ENCODE data around the gene GRAMD1C.

GRAMD1C gene

DNA sequence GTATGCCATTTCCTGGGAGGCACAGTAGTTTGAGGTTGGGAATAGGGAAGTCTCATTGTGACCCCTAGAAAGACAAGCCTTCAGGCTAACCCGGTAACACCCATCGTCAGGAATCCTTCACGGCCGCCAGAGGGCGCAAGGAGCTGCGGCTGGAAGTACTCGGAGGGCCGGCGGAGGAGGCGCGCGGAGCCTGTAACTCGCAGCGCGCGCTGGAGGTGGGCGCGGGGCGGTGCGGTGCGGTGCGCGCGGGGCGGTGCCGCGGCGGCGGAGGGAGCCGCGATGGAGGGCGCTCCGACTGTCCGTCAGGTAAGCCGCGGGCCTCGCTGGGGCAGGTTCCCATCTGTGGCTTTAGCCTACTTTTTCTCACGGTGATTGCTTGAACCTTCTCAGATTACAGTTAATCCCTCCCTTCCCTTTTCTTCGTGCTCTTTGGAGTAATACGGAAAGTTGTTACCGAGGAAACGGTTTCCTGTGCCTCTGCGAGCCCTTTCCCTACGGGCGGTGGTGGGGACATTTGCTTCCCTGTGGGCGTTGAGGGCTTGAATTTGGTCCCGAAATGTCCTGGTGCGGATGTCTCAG, at the start of gene GRAMD1C:
TSS of gene GRAMD1C (plus strand) at position 158 of the 579 bp plus-strand sequence. CDS start at position 280, 122 bp downstream.
- Histone ChIP-seq H3K4me1 (ENCODE audit: control insufficient read depth, insufficient read depth, low read length) (peaks cover 2% of the 10 kb centered on the region), H3K9ac (ENCODE audit: low read length) (peak within 1 kb of the TSS; percentile 42), H3K4me3 (ENCODE audit: low read length) (peak within 1 kb of the TSS; percentile 87), H3K9me3 (ENCODE audit: control insufficient read depth, low read length) (no peaks in the 10 kb centered on the region), H3K27me3 (replicated peaks; ENCODE audit: control insufficient read depth, insufficient read depth, low read length) (no peaks in the 10 kb centered on the region), H3K36me3 (ENCODE audit: control insufficient read depth, insufficient read depth, low read length, severe bottlenecking) (no peaks in the 10 kb centered on the region)
- DNase-seq (ENCODE audit: low read depth): peak; percentile 97

GRCh38 chr3:113791381-113791780, 47.2 kb upstream of the GRAMD1C start:
- H3K4me3 ChIP-seq (ENCODE audit: low read length): no peak overlapping the region
- no peaks in the 10 kb centered on the region for H3K9me3 ChIP-seq (ENCODE audit: control insufficient read depth, low read length)
- no peak for DNase-seq (ENCODE audit: low read depth)
- peaks cover 77% of the 10 kb centered on the region for H3K36me3 ChIP-seq (ENCODE audit: control insufficient read depth, insufficient read depth, low read length, severe bottlenecking)
- no peaks in the 10 kb centered on the region for H3K27me3 ChIP-seq (replicated peaks; ENCODE audit: control insufficient read depth, insufficient read depth, low read length)
- H3K9ac ChIP-seq (ENCODE audit: low read length): no peak overlapping the region
- H3K4me1 ChIP-seq (ENCODE audit: control insufficient read depth, insufficient read depth, low read length): peaks cover 5% of the 10 kb centered on the region

DNA sequence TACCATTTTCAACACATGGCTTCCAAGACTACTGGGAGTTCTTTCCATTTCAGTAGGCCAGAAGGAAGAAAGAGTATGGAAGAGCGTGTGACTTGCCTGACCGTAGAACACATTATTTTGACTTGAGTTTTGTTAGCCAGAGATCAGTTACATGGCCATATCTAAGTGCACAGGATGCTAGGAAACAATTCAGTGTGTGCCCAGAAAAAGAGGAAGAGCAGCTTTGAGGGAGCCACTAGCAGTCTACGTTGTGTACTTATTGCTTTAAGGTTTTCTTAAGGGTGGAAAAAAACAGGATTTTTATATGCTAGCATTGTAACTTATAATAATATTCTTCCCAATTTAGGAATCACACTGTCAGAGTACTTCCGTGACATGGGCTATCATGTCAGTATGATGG, 44.1 kb upstream of the GRAMD1C start:
- H3K9me3 ChIP-seq (ENCODE audit: control insufficient read depth, low read length): no peaks in the 10 kb centered on the region
- no peak overlapping the region for H3K9ac ChIP-seq (ENCODE audit: low read length)
- H3K36me3 ChIP-seq (ENCODE audit: control insufficient read depth, insufficient read depth, low read length, severe bottlenecking): peaks cover 90% of the 10 kb centered on the region
- no peaks in the 10 kb centered on the region for H3K27me3 ChIP-seq (replicated peaks; ENCODE audit: control insufficient read depth, insufficient read depth, low read length)
- H3K4me3 ChIP-seq (ENCODE audit: low read length): no peak overlapping the region
- no peaks in the 10 kb centered on the region for H3K4me1 ChIP-seq (ENCODE audit: control insufficient read depth, insufficient read depth, low read length)
- DNase-seq (ENCODE audit: low read depth): no peak

- no peaks in the 10 kb centered on the region for H3K27me3 ChIP-seq (replicated peaks; ENCODE audit: control insufficient read depth, insufficient read depth, low read length)
- H3K9ac ChIP-seq (ENCODE audit: low read length): no peak overlapping the region
- peaks cover 92% of the 10 kb centered on the region for H3K36me3 ChIP-seq (ENCODE audit: control insufficient read depth, insufficient read depth, low read length, severe bottlenecking)
- H3K9me3 ChIP-seq (ENCODE audit: control insufficient read depth, low read length): no peaks in the 10 kb centered on the region
- no peaks in the 10 kb centered on the region for H3K4me1 ChIP-seq (ENCODE audit: control insufficient read depth, insufficient read depth, low read length)
- DNase-seq (ENCODE audit: low read depth): no peak
- H3K4me3 ChIP-seq (ENCODE audit: low read length): no peak overlapping the region
Observed at GRCh38 chr3:113795693-113796092, 42.9 kb upstream of the GRAMD1C start.

GRCh38 chr3:113802795-113803455, 35.7 kb upstream of the GRAMD1C start:
- no peaks in the 10 kb centered on the region for H3K27me3 ChIP-seq (replicated peaks; ENCODE audit: control insufficient read depth, insufficient read depth, low read length)
- peaks cover 88% of the 10 kb centered on the region for H3K36me3 ChIP-seq (ENCODE audit: control insufficient read depth, insufficient read depth, low read length, severe bottlenecking)
- H3K4me3 ChIP-seq (ENCODE audit: low read length): no peak overlapping the region
- H3K9me3 ChIP-seq (ENCODE audit: control insufficient read depth, low read length): no peaks in the 10 kb centered on the region
- no peak overlapping the region for H3K9ac ChIP-seq (ENCODE audit: low read length)
- no peak for DNase-seq (ENCODE audit: low read depth)
- H3K4me1 ChIP-seq (ENCODE audit: control insufficient read depth, insufficient read depth, low read length): no peaks in the 10 kb centered on the region

DNA sequence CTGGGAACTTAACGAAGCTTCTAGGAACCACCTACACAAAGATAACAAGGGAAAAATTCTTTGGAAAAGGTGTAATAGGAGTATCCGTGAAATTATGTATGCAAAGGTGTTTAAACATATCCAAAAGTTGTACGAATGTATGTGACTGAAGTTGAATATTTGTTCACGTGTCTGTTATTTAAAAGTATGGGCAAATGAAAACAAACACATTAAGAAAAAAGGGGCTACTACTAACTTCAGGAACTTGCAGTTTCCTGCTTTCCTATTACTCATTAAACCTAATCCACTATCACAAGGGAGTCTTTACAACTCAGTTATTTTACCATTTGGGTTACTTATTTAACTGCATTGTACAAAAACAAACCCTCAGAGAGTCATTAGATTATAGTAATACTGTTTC, 33.9 kb upstream of the GRAMD1C start:
- no peak overlapping the region for H3K9ac ChIP-seq (ENCODE audit: low read length)
- H3K4me3 ChIP-seq (ENCODE audit: low read length): no peak overlapping the region
- H3K27me3 ChIP-seq (replicated peaks; ENCODE audit: control insufficient read depth, insufficient read depth, low read length): no peaks in the 10 kb centered on the region
- peaks cover 81% of the 10 kb centered on the region for H3K36me3 ChIP-seq (ENCODE audit: control insufficient read depth, insufficient read depth, low read length, severe bottlenecking)
- no peak for DNase-seq (ENCODE audit: low read depth)
- no peaks in the 10 kb centered on the region for H3K9me3 ChIP-seq (ENCODE audit: control insufficient read depth, low read length)
- no peaks in the 10 kb centered on the region for H3K4me1 ChIP-seq (ENCODE audit: control insufficient read depth, insufficient read depth, low read length)

DNA sequence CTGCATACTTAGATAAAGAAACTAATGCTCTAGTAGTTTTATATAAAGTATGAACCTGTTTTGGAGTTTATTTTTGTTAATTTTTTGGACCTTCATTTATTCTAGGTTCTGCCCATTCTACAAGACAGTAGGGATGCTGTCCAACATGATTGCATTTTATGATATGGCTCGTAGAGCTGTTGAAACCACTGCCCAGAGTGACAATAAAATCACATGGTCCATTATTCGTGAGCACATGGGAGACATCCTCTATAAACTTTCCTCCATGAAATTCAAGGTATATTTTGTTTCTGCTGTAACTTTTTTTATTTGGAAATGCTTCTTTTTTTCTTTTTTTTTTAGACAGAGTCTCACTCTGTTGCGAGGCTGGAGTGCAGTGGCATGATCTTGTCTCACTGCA, 33.3 kb upstream of the GRAMD1C start:
- DNase-seq (ENCODE audit: low read depth): no peak
- H3K36me3 ChIP-seq (ENCODE audit: control insufficient read depth, insufficient read depth, low read length, severe bottlenecking): peaks cover 82% of the 10 kb centered on the region
- H3K27me3 ChIP-seq (replicated peaks; ENCODE audit: control insufficient read depth, insufficient read depth, low read length): no peaks in the 10 kb centered on the region
- H3K9ac ChIP-seq (ENCODE audit: low read length): no peak overlapping the region
- H3K4me3 ChIP-seq (ENCODE audit: low read length): no peak overlapping the region
- H3K4me1 ChIP-seq (ENCODE audit: control insufficient read depth, insufficient read depth, low read length): no peaks in the 10 kb centered on the region
- H3K9me3 ChIP-seq (ENCODE audit: control insufficient read depth, low read length): no peaks in the 10 kb centered on the region

GRCh38 chr3:113812854-113813253, 25.7 kb upstream of the GRAMD1C start:
- Histone ChIP-seq H3K4me3 (ENCODE audit: low read length) (no peak overlapping the region), H3K9me3 (ENCODE audit: control insufficient read depth, low read length) (no peaks in the 10 kb centered on the region), H3K4me1 (ENCODE audit: control insufficient read depth, insufficient read depth, low read length) (no peaks in the 10 kb centered on the region), H3K27me3 (replicated peaks; ENCODE audit: control insufficient read depth, insufficient read depth, low read length) (no peaks in the 10 kb centered on the region), H3K9ac (ENCODE audit: low read length) (no peak overlapping the region), H3K36me3 (ENCODE audit: control insufficient read depth, insufficient read depth, low read length, severe bottlenecking) (peaks cover 35% of the 10 kb centered on the region)
- no peak for DNase-seq (ENCODE audit: low read depth)

DNA sequence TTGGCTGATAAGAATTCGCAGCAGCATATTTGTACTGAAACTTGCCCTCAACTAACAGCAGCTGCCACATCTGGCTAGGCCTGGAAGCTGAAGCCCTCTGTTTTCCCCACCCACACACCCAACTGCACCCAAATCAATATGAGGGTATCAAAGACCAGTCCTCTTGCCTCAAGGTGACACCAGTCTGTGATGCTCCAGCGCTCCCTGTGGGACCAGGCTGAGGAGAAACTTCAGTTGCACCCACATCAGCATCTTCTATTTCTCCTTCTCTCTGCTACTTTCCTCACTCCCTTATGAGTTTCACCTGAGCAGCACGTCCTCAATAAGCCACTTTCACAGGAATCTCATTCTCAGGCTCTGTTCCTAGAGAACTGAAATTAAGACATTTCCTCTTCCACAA, 18.7 kb upstream of the GRAMD1C start:
- DNase-seq (ENCODE audit: low read depth): no peak
- no peak overlapping the region for H3K9ac ChIP-seq (ENCODE audit: low read length)
- no peaks in the 10 kb centered on the region for H3K36me3 ChIP-seq (ENCODE audit: control insufficient read depth, insufficient read depth, low read length, severe bottlenecking)
- H3K4me1 ChIP-seq (ENCODE audit: control insufficient read depth, insufficient read depth, low read length): no peaks in the 10 kb centered on the region
- no peaks in the 10 kb centered on the region for H3K27me3 ChIP-seq (replicated peaks; ENCODE audit: control insufficient read depth, insufficient read depth, low read length)
- no peaks in the 10 kb centered on the region for H3K9me3 ChIP-seq (ENCODE audit: control insufficient read depth, low read length)
- H3K4me3 ChIP-seq (ENCODE audit: low read length): no peak overlapping the region

DNA sequence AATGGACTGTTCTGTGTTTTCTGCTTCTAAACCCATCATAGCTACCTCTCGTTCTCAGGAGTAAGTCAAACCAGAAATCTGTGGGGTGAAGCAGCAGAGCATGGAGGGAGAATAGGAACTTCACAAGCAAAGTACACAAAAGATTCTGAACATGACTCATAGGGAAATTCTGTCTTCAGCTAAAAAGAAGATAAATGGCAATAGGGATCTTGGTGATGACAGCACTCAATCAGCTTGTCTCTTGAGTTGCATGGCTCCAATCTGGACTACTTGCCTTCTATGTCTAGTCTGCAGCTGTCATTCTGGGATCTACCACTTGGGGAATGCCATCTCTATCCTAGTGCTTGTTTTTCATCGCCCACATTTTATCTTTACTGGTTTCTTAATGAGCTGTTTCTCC, 13.5 kb upstream of the GRAMD1C start:
- H3K4me3 ChIP-seq (ENCODE audit: low read length): no peak overlapping the region
- H3K9ac ChIP-seq (ENCODE audit: low read length): no peak overlapping the region
- no peaks in the 10 kb centered on the region for H3K9me3 ChIP-seq (ENCODE audit: control insufficient read depth, low read length)
- no peaks in the 10 kb centered on the region for H3K4me1 ChIP-seq (ENCODE audit: control insufficient read depth, insufficient read depth, low read length)
- DNase-seq (ENCODE audit: low read depth): no peak
- H3K27me3 ChIP-seq (replicated peaks; ENCODE audit: control insufficient read depth, insufficient read depth, low read length): no peaks in the 10 kb centered on the region
- H3K36me3 ChIP-seq (ENCODE audit: control insufficient read depth, insufficient read depth, low read length, severe bottlenecking): no peaks in the 10 kb centered on the region

DNA sequence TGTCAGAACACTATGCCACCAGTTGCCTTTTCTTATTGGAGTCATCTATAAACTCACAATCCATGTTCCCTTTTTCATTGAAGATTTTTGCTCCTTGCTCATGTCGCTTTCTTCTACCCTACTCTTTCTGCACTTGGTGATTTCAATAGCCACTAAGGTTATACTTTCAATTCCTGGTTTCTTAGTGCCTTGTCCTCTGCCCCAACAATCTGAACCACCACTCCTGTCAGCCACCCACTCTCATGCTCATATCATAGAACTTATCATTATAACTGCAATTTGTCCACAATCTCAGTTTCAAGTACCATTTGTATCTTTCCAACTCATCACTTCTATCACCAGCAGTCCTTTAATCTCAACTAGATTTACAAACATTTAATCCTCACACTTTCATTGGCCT, 10.0 kb upstream of the GRAMD1C start:
- H3K4me3 ChIP-seq (ENCODE audit: low read length): no peak overlapping the region
- H3K9ac ChIP-seq (ENCODE audit: low read length): no peak overlapping the region
- no peaks in the 10 kb centered on the region for H3K36me3 ChIP-seq (ENCODE audit: control insufficient read depth, insufficient read depth, low read length, severe bottlenecking)
- H3K4me1 ChIP-seq (ENCODE audit: control insufficient read depth, insufficient read depth, low read length): no peaks in the 10 kb centered on the region
- no peaks in the 10 kb centered on the region for H3K9me3 ChIP-seq (ENCODE audit: control insufficient read depth, low read length)
- DNase-seq (ENCODE audit: low read depth): no peak
- no peaks in the 10 kb centered on the region for H3K27me3 ChIP-seq (replicated peaks; ENCODE audit: control insufficient read depth, insufficient read depth, low read length)
